K562 (cell line): ENCODE data around the gene SERTAD1. TPM values are rescaled to one million over a fixed set of nuclear protein-coding genes. Genes with fewer than 3 reads are reported as not detected.

Source experiments
- CBFB ChIP-seq: sonication (generic); formaldehyde crosslinking; IDR thresholded peaks from 2 replicates; pipeline ENCODE4 v1.4.0; 2020; ENCODE audit warnings: mild to moderate bottlenecking, missing genetic modification reagents
- CBX1 ChIP-seq: sonication (generic); IDR thresholded peaks from 2 replicates; pipeline ENCODE4 v1.6.1; 2016; ENCODE audit warnings: antibody characterized with exemption, low read depth, mild to moderate bottlenecking
- ETS2 ChIP-seq: IDR thresholded peaks from 2 replicates; pipeline ENCODE4 v1.6.1; 2016; ENCODE audit warnings: borderline replicate concordance, missing genetic modification characterization, mild to moderate bottlenecking, moderate library complexity, missing compliant biosample characterization; ENCODE audit not compliant: poor library complexity, severe bottlenecking
- ETV6 ChIP-seq, 3 experiments: fragments of 150-350 bp in 1 of 3; sonication (generic) in 1 of 3; formaldehyde crosslinking in 1 of 3; IDR thresholded peaks; 2 replicates each; pipeline versions ENCODE4 v1.6.1 to v1.8.0; 2014 to 2022; ENCODE audit warnings: borderline replicate concordance in 2 of 3, low read depth in 2 of 3, antibody characterized with exemption in 1 of 3, low read length in 1 of 3, mild to moderate bottlenecking in 1 of 3, missing genetic modification reagents in 1 of 3
- JUNB ChIP-seq: fragments of 450-650 bp; formaldehyde crosslinking; conservative IDR thresholded peaks from 2 replicates; pipeline ENCODE4 v1.4.0; 2020; ENCODE audit warnings: mild to moderate bottlenecking
- NCOA1 ChIP-seq: fragments of 450-650 bp; IDR thresholded peaks from 2 replicates; pipeline ENCODE4 v1.6.1; 2016; ENCODE audit warnings: low read depth
- POLR2H ChIP-seq: IDR thresholded peaks from 2 replicates; pipeline ENCODE4 v1.6.1; 2016; ENCODE audit warnings: missing genetic modification characterization, low read depth, mild to moderate bottlenecking, control low read depth, missing compliant biosample characterization, moderate library complexity
- SLC30A9 ChIP-seq: fragments of 250-450 bp; sonication (Bioruptor Pico); IDR thresholded peaks from 2 replicates; pipeline ENCODE4 v1.8.0; 2022; ENCODE audit warnings: mild to moderate bottlenecking, moderate library complexity
- SRSF3 ChIP-seq: fragments of 200-400 bp; formaldehyde crosslinking; IDR thresholded peaks from 2 replicates; pipeline ENCODE4 v1.6.1; 2016; ENCODE audit warnings: mild to moderate bottlenecking, low read length, moderate library complexity; ENCODE audit not compliant: insufficient read depth
- polyA plus RNA-seq, 8 experiments: library from polyadenylated mRNA; depleted of rRNA in 4 of 8; stranded (reverse) in 5 of 8; unstranded in 3 of 8; fragments of >200 nt; fragmentation: Nextera tagmentation in 2 of 8; fragmentation: Illumina TruSeq in 1 of 8; extraction: Ambion mirVana in 2 of 8; extraction: Trizol in 1 of 8; gene quantifications; 2 replicates each; pipeline versions ENCODE4 v1.2.1 to v1.2.3, GENCODE V29; 2011 to 2014; ENCODE audit warnings: inconsistent platforms in 1 of 8, missing spikeins in 1 of 8
- total RNA-seq, 7 experiments: library from RNA; depleted of rRNA in 6 of 7; stranded (reverse); fragments of >200 nt in 6 of 7; fragmentation: Illumina TruSeq in 2 of 7; extraction: Trizol in 2 of 7; gene quantifications; 2 replicates each; pipeline versions ENCODE4 v1.2.1 to v1.2.3, GENCODE V29; 2011 to 2021; ENCODE audit warnings: low replicate concordance in 1 of 7
- TF ChIP-seq, protein P1 (sequence below), 2 experiments: fragments of 450-650 bp in 1 of 2; IDR thresholded peaks; 2 replicates each; pipeline ENCODE4 v1.6.1; 2011 to 2017; ENCODE audit warnings: low read depth in 2 of 2, antibody characterized with exemption in 1 of 2, borderline replicate concordance in 1 of 2, low read length in 1 of 2, mild to moderate bottlenecking in 1 of 2, mixed read lengths in 1 of 2; ENCODE audit not compliant: control insufficient read depth in 1 of 2
- TF ChIP-seq, protein P2 (sequence below): fragments of 450-650 bp; formaldehyde crosslinking; IDR thresholded peaks from 2 replicates; pipeline ENCODE4 v1.4.0; 2020; ENCODE audit warnings: mild to moderate bottlenecking, mixed read lengths
- TF ChIP-seq, protein P3 (sequence below): IDR thresholded peaks from 2 replicates; pipeline ENCODE4 v1.6.1; 2012; ENCODE audit warnings: low read depth, low read length, improper control_type of control experiment, borderline replicate concordance
- TF ChIP-seq, protein P4 (sequence below): fragments of 450-650 bp; IDR thresholded peaks from 2 replicates; pipeline ENCODE4 v1.6.1; 2017; ENCODE audit warnings: antibody characterized with exemption, mild to moderate bottlenecking

The SERTAD1 gene
- total and polyA plus RNA-seq, 9 of the 15 experiments (the other 6 are each of a cell fraction or from before 2014, with no cell fraction given), result 0.15 to 8.7 (median 4.9) TPM

DNA sequence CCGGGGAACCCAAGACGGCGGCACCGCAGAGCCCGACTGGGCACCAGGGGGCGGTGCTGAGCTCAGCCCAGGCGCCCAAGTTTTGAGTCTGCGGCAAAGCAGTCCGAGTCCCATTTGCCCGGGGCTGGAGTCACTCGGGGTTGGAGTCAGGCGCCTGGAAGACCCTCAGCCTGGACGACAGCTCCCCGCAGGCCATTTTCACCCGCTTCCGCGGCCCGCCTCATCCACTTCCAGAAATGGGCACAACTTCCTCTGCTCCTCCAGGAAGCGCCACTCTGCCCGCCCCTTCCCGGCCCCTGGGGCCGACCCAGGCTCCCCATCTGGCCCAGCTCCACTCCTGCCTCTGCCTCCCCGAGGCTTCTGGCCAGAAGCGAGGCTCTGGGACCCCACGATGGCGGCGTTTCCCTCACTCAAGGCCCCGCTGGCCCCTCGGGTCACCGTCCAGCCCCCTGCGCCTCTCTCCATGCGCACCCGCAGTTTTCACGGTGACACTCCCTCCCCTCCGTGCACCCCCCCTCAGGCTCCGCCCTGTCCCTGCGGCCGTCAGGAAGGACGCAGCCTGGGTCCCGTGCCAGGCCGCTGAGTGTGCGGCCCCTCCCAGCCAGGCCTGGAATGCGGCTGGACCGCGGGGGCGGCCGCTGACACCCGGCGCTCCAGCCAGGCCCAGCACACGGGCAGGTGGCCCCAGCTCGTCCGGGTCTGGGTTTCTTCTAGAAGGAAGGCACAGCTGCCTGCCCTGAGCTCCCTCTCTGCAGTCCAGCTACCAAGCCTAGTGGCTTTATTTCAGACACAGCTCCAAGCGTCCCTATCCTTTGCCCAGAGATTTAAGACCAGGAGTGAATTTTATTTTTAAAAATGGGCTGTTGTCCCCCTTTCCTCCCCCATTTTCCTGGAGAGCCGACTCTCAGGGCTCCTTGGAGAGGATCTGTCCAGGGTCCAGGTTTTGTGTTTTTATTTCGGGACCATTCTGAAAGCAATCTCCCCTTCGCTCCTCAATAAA lies 4.7 kb downstream of the SERTAD1 start (continued):
- TF ChIP-seq, protein P1, sequence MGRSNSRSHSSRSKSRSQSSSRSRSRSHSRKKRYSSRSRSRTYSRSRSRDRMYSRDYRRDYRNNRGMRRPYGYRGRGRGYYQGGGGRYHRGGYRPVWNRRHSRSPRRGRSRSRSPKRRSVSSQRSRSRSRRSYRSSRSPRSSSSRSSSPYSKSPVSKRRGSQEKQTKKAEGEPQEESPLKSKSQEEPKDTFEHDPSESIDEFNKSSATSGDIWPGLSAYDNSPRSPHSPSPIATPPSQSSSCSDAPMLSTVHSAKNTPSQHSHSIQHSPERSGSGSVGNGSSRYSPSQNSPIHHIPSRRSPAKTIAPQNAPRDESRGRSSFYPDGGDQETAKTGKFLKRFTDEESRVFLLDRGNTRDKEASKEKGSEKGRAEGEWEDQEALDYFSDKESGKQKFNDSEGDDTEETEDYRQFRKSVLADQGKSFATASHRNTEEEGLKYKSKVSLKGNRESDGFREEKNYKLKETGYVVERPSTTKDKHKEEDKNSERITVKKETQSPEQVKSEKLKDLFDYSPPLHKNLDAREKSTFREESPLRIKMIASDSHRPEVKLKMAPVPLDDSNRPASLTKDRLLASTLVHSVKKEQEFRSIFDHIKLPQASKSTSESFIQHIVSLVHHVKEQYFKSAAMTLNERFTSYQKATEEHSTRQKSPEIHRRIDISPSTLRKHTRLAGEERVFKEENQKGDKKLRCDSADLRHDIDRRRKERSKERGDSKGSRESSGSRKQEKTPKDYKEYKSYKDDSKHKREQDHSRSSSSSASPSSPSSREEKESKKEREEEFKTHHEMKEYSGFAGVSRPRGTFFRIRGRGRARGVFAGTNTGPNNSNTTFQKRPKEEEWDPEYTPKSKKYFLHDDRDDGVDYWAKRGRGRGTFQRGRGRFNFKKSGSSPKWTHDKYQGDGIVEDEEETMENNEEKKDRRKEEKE (IDR thresholded peaks at IDR 0.05; ENCODE audit: borderline replicate concordance in 1 of 2, control insufficient read depth in 1 of 2, low read depth in 2 of 2, low read length in 1 of 2), result no peak
- TF ChIP-seq, protein P2, sequence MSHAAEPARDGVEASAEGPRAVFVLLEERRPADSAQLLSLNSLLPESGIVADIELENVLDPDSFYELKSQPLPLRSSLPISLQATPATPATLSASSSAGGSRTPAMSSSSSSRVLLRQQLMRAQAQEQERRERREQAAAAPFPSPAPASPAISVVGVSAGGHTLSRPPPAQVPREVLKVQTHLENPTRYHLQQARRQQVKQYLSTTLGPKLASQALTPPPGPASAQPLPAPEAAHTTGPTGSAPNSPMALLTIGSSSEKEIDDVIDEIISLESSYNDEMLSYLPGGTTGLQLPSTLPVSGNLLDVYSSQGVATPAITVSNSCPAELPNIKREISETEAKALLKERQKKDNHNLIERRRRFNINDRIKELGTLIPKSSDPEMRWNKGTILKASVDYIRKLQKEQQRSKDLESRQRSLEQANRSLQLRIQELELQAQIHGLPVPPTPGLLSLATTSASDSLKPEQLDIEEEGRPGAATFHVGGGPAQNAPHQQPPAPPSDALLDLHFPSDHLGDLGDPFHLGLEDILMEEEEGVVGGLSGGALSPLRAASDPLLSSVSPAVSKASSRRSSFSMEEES (CRISPR knock-in tag), result no peak
- TF ChIP-seq NCOA1 (no peak), ETS2 (tag) (no peak), SRSF3 (no peak), CBX1 (peak; percentile 74; the same call in 1 of the 2 replicates), POLR2H (tag) (peak; percentile 61), JUNB (CRISPR knock-in tag) (no peak), SLC30A9 (CRISPR knock-in tag) (no peak), ETV6 (IDR thresholded peaks at IDR 0.05; ENCODE audit: borderline replicate concordance in 1 of 2, low read depth in 2 of 2, low read length in 1 of 2) (peak in 1 of 2 experiments; percentile 85; a peak in 2 of 4 replicates), ETV6 (CRISPR knock-in tag; IDR thresholded peaks at IDR 0.05; ENCODE audit: borderline replicate concordance) (no peak), CBFB (CRISPR knock-in tag) (peak; percentile 89)
- TF ChIP-seq, protein P3, sequence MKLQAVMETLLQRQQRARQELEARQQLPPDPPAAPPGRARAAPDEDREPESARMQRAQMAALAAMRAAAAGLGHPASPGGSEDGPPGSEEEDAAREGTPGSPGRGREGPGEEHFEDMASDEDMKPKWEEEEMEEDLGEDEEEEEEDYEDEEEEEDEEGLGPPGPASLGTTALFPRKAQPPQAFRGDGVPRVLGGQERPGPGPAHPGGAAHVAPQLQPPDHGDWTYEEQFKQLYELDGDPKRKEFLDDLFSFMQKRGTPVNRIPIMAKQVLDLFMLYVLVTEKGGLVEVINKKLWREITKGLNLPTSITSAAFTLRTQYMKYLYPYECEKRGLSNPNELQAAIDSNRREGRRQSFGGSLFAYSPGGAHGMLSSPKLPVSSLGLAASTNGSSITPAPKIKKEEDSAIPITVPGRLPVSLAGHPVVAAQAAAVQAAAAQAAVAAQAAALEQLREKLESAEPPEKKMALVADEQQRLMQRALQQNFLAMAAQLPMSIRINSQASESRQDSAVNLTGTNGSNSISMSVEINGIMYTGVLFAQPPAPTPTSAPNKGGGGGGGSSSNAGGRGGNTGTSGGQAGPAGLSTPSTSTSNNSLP, result no peak
- TF ChIP-seq, protein P4, sequence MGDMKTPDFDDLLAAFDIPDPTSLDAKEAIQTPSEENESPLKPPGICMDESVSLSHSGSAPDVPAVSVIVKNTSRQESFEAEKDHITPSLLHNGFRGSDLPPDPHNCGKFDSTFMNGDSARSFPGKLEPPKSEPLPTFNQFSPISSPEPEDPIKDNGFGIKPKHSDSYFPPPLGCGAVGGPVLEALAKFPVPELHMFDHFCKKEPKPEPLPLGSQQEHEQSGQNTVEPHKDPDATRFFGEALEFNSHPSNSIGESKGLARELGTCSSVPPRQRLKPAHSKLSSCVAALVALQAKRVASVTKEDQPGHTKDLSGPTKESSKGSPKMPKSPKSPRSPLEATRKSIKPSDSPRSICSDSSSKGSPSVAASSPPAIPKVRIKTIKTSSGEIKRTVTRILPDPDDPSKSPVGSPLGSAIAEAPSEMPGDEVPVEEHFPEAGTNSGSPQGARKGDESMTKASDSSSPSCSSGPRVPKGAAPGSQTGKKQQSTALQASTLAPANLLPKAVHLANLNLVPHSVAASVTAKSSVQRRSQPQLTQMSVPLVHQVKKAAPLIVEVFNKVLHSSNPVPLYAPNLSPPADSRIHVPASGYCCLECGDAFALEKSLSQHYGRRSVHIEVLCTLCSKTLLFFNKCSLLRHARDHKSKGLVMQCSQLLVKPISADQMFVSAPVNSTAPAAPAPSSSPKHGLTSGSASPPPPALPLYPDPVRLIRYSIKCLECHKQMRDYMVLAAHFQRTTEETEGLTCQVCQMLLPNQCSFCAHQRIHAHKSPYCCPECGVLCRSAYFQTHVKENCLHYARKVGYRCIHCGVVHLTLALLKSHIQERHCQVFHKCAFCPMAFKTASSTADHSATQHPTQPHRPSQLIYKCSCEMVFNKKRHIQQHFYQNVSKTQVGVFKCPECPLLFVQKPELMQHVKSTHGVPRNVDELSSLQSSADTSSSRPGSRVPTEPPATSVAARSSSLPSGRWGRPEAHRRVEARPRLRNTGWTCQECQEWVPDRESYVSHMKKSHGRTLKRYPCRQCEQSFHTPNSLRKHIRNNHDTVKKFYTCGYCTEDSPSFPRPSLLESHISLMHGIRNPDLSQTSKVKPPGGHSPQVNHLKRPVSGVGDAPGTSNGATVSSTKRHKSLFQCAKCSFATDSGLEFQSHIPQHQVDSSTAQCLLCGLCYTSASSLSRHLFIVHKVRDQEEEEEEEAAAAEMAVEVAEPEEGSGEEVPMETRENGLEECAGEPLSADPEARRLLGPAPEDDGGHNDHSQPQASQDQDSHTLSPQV, result peak; percentile 56; the same call in 1 of the 2 replicates
